Left kidney (tissue), 2 donors: Measurements from ENCODE around the gene CLEC2D. TPM values are rescaled to one million over a fixed set of nuclear protein-coding genes. Genes with fewer than 3 reads are reported as not detected.
"Not testable (repeated sequence)": the region's sequence is repeated elsewhere in the genome, so short reads cannot be mapped to it uniquely, and the experiment has no call there.

Experiments used
- DNase-seq: peaks from one replicate; pipeline ENCODE4 v3.0.0-alpha.2; 2013
- polyA plus RNA-seq: library from polyadenylated mRNA; unstranded; fragments of 120-200 nt; gene quantifications from one replicate; pipeline ENCODE4 v1.2.1, GENCODE V29; 2013; ENCODE audit not compliant: insufficient read length

The CLEC2D gene
- polyA plus RNA-seq, 1 donor, result 30.5 TPM

GRCh38 chr12:9651265-9651729 lies 18.2 kb upstream of the CLEC2D start:
- DNase-seq, result no peak

DNA sequence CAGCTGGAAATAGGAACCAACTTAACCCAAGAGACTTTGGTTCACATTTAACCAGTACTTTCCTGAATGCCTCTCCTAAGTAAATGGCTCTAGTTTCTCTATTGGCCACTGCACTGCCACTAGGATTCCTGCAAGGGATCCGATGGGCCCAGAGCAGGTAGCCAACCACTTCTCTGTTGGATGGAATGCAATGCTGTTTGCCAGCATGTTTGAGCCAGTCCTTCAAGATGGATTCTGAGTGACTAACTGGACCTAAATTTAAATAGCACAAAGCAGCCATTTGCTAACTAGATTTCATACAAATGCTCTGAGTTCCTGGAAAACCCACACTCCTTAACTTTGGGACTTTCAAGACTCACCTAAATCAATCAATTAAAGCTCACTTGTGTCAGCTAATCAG lies 9.5 kb upstream of the CLEC2D start:
- no peak for DNase-seq

DNA sequence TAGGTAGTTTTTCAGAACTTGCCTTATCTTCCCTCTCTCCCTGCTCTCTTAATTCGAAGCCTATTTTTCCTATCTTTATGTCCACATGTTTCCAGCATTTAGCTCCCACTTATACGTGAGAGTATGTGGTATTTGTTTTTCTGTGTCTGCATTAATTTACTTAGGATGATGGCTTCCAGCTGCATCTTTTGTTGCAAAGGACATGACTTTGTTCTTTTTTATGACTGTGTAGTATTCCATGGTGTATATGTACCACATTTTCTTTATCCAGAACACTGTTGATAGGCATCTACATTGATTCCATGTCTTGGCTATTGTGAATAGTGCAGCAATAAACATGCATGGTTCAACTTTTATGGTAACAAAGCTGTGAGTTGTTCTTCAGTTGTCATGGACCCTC lies 7.8 kb upstream of the CLEC2D start:
- no peak for DNase-seq

DNA sequence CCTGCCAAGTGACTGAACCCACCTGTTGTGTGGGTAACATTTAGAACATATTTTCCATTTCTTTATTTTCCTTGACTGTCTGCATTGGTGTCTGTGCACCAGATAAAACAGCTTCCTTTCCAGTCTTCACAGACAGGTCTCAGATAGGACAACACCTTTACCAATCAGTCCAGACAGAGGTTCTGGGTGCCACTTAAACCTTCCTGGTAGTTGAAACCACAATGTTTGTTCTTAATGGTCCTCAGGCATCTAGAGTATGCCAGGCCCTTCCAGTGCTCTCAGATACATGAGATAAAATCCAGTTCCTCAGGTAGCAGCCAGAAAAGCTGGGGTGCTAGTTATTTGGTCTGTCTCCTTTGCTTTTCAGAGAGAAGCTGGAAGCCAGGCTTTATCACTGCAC lies 7.0 kb upstream of the CLEC2D start:
- DNase-seq, result no peak

DNA sequence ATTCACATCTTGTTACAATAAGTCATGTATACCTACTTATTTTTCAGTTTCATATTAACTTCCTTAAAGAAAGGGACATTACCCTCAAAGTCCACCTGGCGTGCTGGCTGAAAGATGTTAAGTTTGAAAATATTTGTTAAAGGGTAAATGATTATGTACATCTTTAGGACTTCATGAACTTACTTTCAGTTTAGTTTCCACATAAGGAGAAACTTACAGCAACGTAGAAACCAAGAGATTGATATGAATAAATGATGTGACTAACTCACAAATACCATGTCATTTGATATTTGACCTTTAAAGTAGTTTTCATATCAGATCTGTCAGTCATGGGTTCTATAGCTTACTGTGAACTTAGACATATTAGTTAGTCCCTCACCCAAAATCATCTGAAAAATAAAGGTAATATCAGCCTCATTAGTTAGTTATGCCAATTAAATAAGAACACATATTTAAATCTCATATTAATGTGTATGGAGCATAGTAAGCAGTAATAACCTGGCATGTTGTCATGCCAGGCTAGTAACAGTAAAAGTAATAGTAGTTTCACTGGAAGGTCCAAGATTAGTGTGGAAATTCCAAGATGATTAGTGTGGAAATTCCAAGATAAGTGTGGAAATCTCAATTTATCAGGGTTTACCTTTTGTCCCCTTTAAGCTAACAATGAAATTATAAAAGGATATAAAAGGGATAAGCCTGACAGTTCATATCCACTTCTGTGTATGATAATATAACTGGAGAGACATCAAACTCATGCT lies 1.9 kb upstream of the CLEC2D start:
- no peak for DNase-seq

GRCh38 chr12:9668161-9669018 lies 1.1 kb upstream of the CLEC2D start:
- no peak for DNase-seq

DNA sequence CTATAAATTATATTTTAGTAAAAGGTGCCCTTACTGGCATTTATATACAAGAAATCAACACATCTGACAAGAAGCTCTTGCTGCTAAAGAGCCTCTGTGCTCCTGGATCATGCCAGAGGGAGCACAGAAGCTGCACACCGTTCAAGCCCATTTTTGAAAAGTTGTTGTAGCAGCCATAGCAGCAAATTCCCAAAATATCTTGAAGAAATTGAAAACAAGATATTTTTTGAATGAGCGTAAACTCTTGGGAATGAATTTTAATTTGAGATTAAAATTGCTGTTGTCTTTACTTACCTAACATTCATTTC lies 540 bp upstream of the CLEC2D start:
- DNase-seq, result no peak

DNA sequence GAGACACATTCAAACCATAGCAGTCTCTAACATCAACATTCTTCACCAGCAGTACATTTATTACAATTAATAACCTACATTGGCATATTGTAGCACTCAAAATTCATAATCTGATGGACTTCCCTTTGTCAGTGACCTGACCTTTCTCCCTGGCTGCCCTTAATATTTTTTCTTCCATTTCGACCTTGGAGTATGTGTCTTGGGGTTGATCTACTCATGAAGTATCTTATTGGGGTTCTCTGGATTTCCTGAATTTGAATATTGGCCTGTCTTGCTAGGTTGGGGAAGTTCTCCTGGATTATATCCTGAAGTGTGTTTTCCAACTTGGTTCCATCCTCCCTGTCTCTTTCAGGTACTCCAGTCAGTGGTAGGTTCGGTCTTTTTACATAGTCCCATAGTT lies 2.8 kb downstream of the CLEC2D start:
- DNase-seq, result not testable (repeated sequence)

DNA sequence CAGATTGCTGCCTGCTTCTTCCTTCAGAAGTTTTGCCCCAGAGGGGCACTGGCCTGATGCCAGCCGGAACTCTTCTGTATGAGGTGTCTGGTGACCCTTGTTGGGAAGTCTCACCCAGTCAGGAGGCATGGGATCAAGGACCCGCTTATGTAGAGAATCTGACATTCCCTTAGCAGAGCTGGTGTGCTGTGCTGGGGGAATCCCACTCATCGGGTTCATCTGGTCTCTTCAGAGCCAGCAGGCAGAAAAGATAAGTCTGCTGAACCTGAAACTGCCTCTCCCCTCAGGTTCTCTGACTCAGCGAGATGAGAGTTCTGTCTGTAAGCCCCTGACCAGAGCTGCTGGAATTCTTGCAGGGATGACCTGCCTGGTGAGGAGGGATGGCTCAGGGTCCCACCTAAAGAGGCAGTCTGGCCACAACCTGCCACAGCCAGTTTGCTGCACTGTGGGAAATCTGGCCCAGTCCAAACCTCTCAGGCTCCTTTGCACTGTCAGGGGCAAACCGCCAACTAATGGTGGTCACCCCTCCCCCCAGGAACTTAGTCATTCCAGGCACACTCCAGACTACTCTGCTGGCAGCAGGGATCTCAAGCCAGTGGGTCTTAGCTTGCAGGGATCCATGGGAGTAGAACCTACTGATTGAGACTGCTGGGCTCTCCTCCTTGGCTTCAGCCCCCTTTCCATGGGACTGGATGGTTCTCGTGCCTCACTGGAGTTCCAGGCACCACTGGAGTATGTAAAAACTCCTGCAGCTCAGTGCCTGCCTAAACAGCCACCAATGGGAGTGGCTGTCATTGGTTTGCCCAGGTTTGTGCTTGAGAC lies 4.1 kb downstream of the CLEC2D start:
- peak; percentile 5 for DNase-seq

DNA sequence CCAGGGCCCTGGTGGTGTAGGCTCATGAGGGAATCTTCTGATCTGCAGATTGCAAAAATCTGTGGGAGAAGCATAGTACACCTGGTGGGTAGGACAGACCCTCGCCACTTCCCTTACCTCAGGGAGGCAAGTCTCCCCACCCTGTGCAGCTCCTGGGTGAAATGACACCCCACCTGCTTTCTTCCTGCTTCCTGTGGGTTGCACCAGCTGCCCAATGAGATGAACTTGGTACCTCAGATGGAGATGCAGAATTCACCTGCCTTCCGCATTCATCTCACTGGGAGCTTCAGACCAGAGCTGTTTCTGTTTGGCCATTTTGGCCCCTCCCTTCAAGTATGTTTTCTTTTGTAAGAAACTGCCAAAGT lies 4.7 kb downstream of the CLEC2D start:
- no peak for DNase-seq

DNA sequence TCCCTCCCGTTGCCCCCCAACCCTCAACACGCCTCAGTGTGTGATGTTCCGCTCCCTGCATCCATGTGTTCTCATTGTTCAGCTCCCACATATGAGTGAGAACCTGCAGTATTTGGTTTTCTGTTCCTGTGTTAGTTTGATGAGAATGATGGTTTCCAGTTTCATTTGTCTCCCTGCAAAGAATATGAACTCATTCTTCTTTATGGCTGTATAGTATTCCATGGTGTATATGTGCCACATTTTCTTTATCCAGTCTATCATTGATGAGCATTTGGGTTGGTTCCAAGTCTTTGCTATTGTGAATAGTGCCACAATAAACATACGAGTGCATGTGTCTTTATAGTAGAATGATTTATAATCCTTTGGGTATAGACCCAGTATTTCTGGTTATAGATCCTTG lies 13.0 kb downstream of the CLEC2D start:
- DNase-seq, result not testable (repeated sequence)

DNA sequence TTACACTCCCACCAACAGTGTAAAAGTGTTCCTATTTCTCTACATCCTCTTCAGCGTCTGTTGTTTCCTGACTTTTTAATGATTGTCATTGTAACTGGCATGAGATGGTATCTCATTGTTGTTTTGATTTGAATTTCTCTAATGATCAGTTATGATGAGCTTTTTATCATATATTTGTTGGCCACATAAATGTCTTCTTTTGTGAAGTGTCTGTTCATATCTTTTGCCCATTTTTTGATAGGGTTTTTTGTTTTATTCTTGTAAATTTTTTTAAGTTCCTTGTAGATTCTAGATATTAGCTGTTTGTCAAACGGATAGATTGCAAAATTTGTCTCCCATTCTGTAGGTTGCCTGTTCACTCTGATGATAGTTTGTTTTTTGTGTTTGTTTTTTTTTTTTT lies 13.4 kb downstream of the CLEC2D start:
- DNase-seq, result not testable (repeated sequence)

- DNase-seq, result not testable (repeated sequence)
These were observed 15.9 kb downstream of the CLEC2D start for GRCh38 chr12:9685366-9685765.

DNA sequence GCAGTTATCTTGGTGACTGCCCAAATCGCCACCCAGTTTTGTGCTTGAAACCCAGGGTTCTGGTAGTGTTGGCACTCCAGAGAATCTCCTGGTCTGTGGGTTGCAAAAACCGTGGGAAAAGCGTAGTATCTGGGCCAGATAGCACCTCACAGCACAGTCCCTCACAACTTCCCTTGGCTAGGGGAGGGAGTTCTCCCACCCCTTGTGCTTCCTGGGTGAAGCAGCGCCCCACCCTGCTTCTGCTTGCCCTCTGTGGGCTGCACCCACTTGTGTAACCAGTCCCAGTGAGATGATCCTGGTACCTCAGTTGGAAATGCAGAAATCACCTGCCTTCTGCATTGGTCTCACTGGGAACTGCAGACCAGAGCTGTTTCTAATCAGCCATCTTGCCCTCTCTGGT lies 16.4 kb downstream of the CLEC2D start:
- DNase-seq, result no peak

GRCh38 chr12:9687228-9687627 lies 17.7 kb downstream of the CLEC2D start:
- DNase-seq, result no peak

GRCh38 chr12:9692909-9693308 lies 23.4 kb downstream of the CLEC2D start:
- DNase-seq, result no peak

DNA sequence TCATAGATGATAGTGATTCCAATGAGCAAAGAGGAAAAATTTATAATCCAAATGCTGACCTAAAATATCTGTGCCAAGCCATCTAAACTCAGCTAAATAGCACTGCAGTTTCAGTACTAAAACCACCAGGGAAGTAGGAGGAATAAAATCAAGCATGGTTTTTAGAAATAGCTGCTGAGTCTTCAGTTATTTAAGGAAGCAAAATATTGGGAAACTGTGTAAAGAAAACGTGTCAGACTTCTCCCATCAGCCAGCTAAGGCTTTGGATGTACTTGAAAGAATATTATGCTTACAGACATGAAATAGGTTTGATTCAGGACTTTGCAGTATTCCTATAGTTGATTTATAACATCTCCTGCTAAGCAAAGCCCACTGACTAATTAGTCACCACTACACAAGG lies 24.7 kb downstream of the CLEC2D start:
- DNase-seq, result no peak

- not testable (repeated sequence) for DNase-seq
These were observed 25.6 kb downstream of the CLEC2D start for GRCh38 chr12:9695150-9695549.

- DNase-seq, result not testable (repeated sequence)
These were observed 26.1 kb downstream of the CLEC2D start for GRCh38 chr12:9695661-9696060.

GRCh38 chr12:9697619-9698018 lies 28.1 kb downstream of the CLEC2D start:
- no peak for DNase-seq

- no peak for DNase-seq
These were observed 29.2 kb downstream of the CLEC2D start for GRCh38 chr12:9698681-9699080.

- DNase-seq, result no peak
These were observed 29.9 kb downstream of the CLEC2D start for GRCh38 chr12:9699269-9699897.
